GM13976 (cell line): Measurements from ENCODE around the gene NRDE2.
"Not testable (repeated sequence)": the region's sequence is repeated elsewhere in the genome, so short reads cannot be mapped to it uniquely, and the experiment has no call there.

ENCODE experiments used
- DNase-seq: peaks from one replicate; pipeline ENCODE4 v3.0.0; 2012; ENCODE audit warnings: low spot score
- in situ Hi-C: fragments of 300-500 bp; cut with MboI; formaldehyde crosslinking; loops from one replicate; pipeline ENCODE4 v1.12.0; 2022; ENCODE audit warnings: low sequenced_read_pairs, mixed read lengths, inconsistent platforms; ENCODE audit not compliant: unreplicated experiment
- TF ChIP-seq, protein P1 (sequence below): IDR thresholded peaks from 2 replicates; pipeline ENCODE4 v1.5.1; 2012; ENCODE audit warnings: borderline replicate concordance, mild to moderate bottlenecking; ENCODE audit not compliant: insufficient read depth; ENCODE audit errors: extremely low read depth, missing control alignments, control extremely low read depth

NRDE2 gene

DNA sequence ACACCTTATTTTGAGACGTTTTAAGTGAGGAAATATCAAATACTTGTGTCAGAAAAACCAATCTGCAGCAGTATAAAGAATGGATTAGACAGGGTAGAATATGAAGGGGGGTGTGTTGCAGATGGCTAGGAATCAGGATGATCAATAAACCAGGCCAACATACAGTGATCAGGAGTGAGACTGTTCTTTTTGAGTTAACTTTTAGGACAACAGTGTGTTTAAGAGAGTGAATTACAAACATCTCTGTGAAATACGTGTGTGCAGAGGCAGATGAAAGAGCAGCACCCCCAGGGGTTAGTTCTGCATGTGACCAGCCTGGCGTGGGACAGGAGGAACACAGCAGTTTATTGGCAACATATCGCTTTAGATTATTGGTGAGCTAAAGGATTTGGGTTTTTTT is 10.6 kb upstream of the NRDE2 start:
- DNase-seq = no peak
- in situ Hi-C loops = no loop called here
- TF ChIP-seq, protein P1, sequence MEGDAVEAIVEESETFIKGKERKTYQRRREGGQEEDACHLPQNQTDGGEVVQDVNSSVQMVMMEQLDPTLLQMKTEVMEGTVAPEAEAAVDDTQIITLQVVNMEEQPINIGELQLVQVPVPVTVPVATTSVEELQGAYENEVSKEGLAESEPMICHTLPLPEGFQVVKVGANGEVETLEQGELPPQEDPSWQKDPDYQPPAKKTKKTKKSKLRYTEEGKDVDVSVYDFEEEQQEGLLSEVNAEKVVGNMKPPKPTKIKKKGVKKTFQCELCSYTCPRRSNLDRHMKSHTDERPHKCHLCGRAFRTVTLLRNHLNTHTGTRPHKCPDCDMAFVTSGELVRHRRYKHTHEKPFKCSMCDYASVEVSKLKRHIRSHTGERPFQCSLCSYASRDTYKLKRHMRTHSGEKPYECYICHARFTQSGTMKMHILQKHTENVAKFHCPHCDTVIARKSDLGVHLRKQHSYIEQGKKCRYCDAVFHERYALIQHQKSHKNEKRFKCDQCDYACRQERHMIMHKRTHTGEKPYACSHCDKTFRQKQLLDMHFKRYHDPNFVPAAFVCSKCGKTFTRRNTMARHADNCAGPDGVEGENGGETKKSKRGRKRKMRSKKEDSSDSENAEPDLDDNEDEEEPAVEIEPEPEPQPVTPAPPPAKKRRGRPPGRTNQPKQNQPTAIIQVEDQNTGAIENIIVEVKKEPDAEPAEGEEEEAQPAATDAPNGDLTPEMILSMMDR = no peak

DNA sequence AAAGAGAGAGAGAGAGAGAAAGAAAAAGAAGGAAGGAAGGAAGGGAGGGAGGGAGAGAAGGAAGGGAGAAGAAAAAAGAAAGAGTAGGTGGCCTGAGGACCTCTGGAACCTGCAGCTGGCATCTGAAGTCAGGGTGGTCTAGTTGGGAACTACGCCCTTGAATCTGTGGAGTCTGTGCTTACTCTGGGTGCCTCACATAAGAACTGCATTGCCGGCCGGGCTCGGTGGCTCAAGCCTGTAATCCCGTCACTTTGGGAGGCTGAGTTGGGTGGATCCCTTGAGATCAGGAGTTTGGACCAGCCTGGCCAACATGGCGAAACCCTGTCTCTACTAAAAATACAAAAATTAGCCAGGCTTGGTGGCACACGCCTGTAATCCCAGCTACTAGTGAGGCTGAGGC is 10.0 kb upstream of the NRDE2 start:
- DNase-seq = no peak
- in situ Hi-C loops = no loop called here
- TF ChIP-seq, protein P1 = no peak

DNA sequence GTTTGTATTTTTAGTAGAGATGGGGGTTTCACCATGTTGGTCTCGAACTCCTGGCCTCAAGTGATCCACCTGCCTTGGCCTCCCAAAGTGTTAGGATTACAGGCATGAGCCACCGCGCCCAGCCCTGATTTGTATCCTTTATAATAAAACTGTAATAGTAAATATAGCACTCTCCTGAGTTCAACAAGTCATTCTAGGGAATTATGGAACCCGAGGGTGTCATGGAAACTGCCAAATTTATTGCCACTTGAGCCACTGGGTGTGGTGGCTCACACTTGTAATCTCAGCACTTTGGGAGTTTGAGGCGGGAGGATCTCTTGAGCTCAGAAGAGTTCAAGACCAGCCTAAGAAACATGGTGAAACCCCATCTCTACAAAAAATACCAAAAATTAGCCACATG is 9.5 kb upstream of the NRDE2 start:
- in situ Hi-C loops, DNase-seq: not testable (repeated sequence)

DNA sequence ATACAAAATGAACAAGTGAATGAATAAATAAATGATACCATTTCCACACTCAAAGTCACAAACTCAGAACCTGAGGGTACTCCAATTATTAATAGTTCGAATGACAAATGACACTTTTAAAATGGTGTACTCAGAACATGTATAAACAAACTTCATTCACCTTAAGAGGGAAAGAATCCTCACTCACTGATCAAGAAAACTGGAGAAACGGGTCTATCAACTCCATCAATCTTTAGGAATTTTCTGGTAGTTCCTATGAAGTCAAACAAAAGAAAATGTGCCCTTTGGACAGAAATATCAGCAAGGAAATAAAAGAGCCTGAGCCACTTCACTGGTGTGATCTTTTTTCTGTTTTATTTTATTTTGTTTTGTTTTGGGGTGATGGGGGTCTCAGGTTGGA is 5.2 kb upstream of the NRDE2 start:
- no peak for DNase-seq
- TF ChIP-seq, protein P1 = no peak
- in situ Hi-C loops = no loop called here

DNA sequence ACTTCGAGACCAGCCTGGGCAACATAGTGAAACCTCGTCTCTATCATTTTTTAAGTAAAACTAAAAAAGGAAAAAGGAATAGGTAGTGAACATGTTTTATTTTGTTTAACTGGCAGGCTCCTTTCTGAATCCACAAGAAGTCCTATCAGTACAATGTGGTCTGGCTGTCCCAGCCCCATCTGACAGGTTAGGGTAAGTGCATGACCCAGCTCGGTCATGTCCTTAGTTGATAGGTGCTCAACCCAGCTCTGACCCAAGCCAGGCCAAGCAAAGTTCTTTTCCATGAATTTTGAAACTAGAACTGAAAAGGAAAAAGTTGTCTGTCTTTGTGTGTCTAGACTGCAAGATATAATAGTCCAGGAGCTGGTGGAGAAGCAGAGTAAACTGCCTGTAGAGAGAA is 4.7 kb upstream of the NRDE2 start:
- in situ Hi-C loops = no loop called here
- TF ChIP-seq, protein P1 = no peak
- DNase-seq = no peak

DNA sequence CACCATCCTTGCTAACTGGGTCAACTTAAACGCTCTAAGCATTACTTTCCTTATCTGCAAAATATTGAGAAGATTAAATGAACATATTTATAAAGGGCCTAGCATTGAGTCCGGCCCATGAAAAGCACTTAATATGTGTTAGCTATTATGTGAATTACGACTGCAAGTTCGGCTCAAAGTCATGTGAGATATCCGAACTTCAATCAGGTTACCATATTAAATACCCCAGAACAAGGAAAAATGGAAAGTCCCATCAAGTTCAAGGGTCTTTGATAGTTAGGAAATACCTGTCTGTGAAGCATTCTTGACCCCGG is 487 bp upstream of the NRDE2 start:
- in situ Hi-C loops = no loop called here
- TF ChIP-seq, protein P1 = no peak
- DNase-seq = no peak

DNA sequence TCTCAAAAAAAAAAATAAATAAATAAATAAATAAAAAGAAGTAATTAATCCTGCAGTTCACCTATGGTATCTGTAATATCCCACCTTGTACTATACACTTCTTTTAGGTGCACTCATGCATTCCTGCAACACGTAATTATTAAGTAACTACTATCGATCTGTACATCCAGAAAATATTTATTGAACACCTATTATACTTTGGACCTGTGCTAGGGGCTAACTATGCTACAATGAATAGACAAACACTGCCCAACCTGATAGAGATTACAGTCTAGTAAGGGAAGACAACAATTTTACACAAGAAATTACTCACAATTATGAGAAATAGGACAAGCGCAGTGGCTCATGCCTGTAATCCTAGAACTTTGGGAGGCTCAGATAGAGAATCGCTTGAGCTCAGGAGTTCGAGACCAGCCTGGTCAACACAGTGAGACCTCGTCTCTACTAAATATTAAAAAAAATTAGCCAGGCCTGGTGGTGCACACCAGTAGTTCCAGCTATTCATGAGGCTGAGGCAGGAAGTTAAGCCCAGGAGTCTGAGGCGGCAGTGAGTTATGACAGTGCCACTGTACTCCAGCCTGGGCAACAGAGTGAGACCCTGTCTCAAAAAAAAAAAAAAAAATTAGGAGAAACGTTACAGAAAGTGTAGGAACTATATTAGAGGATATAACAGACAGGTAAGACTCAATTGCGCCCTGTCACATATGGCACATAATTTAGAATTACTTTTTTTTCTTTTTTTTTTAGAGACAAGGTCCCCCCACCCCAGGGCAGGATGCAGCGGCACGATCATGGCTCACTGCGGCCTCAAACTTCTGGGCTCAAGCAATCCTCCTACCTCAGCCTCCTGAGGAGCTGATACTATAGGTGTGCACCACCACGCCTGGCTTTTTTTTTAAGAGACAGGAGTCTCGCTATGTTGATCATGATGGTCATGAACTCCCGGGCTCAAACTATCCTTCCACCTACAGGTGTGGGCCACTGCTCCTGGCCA is 1.2 kb downstream of the NRDE2 start:
- DNase-seq = no peak
- TF ChIP-seq, protein P1 = no peak
- in situ Hi-C loops = no loop called here
